PFSK-1 (cell line): ENCODE measurements around the gene WTAP. TPM values are rescaled to one million over a fixed set of nuclear protein-coding genes. Genes with fewer than 3 reads are reported as not detected.

Experiments
- FOXP2 ChIP-seq: optimal IDR thresholded peaks from 2 replicates; pipeline ENCODE3; 2011; ENCODE audit warnings: borderline replicate concordance, control low read depth, inconsistent platforms; ENCODE audit not compliant: insufficient read depth; ENCODE audit errors: extremely low read length, extremely low read depth
- POLR2AphosphoS5 ChIP-seq: IDR thresholded peaks from 2 replicates; pipeline ENCODE4 v1.6.1; 2012; ENCODE audit warnings: low read depth, mild to moderate bottlenecking, control low read depth, low read length, moderate library complexity
- SIN3A ChIP-seq: IDR thresholded peaks from 2 replicates; pipeline ENCODE4 v1.6.1; 2012; ENCODE audit warnings: mild to moderate bottlenecking, low read length, moderate library complexity, borderline replicate concordance; ENCODE audit not compliant: insufficient read depth
- TAF1 ChIP-seq: IDR thresholded peaks from 2 replicates; pipeline ENCODE4 v1.6.1; 2012; ENCODE audit warnings: low read length, control low read depth, borderline replicate concordance; ENCODE audit not compliant: insufficient read depth
- polyA plus RNA-seq: library from polyadenylated mRNA; unstranded; fragments of >200 nt; gene quantifications from one replicate; pipeline ENCODE4 v1.2.1, GENCODE V29; 2012; ENCODE audit warnings: low read depth, missing spikeins; ENCODE audit not compliant: insufficient read length
- TF ChIP-seq, protein P1 (sequence below), 2 experiments: IDR thresholded peaks; 2 replicates each; pipeline versions ENCODE4 v1.6.1 to v1.8.0; 2011 to 2012; ENCODE audit warnings: low read depth in 2 of 2, low read length in 2 of 2, control low read depth in 1 of 2, inconsistent platforms in 1 of 2, mild to moderate bottlenecking in 1 of 2, moderate library complexity in 1 of 2; ENCODE audit not compliant: insufficient read depth in 1 of 2

WTAP gene
- 38.0 TPM for polyA plus RNA-seq

DNA sequence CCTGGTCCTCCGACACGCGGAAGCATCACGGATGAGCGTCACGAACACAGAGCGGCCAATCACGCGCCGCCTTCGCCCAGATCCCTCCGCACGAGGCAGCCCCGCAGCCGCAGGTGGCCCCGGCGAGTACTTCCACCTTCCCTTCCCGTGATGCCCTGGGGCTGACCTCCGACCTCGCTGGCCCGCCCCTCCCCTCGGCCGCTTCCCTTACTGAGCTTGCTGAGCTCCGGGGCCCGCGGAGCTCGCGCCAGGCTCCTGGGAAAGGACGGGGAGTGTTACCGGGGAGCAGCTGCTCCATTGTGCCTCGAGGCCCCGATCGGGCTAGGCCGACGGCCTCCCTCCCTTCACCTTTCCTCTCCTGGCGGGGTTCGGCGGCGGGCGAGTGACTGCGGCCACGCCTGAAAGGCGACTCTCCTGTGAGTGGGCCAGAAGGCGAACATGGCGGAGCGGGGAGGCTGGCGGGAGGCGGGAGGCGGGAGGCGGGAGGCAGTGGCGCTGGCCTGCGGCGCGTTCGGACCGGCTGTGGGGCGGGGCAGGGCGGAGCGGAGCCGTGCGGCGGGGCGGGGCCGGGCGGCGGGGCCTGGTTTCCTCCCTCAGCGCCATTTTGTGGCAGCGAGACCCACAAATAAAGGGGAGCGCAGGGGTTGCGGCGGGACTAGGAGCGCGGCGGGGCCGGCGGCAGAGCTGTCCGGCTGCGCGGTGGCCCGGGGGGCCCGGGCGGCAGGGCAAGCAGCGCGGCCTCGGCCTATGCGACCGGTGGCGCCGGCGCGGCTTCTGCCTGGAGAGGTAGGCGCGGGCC, at the start of gene WTAP:
Gene WTAP (plus strand): TSS at position 589 of the 799 bp plus-strand sequence. CDS start 8,760 bp downstream, outside the sequence.
- TF ChIP-seq FOXP2 (peak; percentile 98), TAF1 (peak; percentile 95; the same call in 1 of the 2 replicates), POLR2AphosphoS5 (peak; percentile 95), SIN3A (no peak)
- TF ChIP-seq, protein P1, sequence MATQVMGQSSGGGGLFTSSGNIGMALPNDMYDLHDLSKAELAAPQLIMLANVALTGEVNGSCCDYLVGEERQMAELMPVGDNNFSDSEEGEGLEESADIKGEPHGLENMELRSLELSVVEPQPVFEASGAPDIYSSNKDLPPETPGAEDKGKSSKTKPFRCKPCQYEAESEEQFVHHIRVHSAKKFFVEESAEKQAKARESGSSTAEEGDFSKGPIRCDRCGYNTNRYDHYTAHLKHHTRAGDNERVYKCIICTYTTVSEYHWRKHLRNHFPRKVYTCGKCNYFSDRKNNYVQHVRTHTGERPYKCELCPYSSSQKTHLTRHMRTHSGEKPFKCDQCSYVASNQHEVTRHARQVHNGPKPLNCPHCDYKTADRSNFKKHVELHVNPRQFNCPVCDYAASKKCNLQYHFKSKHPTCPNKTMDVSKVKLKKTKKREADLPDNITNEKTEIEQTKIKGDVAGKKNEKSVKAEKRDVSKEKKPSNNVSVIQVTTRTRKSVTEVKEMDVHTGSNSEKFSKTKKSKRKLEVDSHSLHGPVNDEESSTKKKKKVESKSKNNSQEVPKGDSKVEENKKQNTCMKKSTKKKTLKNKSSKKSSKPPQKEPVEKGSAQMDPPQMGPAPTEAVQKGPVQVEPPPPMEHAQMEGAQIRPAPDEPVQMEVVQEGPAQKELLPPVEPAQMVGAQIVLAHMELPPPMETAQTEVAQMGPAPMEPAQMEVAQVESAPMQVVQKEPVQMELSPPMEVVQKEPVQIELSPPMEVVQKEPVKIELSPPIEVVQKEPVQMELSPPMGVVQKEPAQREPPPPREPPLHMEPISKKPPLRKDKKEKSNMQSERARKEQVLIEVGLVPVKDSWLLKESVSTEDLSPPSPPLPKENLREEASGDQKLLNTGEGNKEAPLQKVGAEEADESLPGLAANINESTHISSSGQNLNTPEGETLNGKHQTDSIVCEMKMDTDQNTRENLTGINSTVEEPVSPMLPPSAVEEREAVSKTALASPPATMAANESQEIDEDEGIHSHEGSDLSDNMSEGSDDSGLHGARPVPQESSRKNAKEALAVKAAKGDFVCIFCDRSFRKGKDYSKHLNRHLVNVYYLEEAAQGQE (IDR thresholded peaks at IDR 0.05; ENCODE audit: insufficient read depth in 1 of 2, low read depth in 2 of 2, low read length in 2 of 2) = peak in 1 of 2 experiments; percentile 17; a peak in 1 of 4 replicates

DNA sequence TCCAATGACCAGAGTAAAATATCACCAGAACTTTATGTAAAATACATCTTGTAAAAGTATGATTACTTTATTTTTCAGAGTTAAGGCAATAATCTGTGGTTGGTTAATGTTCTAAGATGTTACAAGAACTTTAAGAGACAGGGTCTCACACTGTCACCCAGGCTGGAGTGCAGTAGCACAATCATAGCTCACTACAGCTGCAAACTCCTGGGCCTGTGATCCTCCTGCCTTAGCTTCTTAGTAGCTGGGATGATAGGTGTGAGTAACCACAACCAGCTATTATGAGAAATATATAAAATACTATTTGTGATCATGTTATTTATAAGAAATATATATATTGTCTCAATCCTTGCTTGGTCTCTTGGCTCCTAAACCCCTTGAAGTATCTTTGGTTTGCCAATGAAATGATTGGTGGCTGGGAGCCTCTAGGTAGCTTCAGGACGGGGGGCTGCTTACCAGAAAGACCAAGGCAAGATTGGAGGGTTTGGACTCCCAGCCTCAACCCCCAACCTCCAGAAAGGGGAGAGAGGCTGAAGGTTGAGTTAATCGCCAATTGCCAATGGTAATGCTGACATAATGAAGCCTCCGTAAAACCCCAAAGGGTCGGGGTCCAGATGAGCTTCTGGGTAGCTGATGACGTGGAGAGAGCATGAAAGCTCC, 49.7 kb upstream of the WTAP start:
- TF ChIP-seq POLR2AphosphoS5 (no peak), TAF1 (no peak), SIN3A (no peak), FOXP2 (no peak)
- TF ChIP-seq, protein P1 (IDR thresholded peaks at IDR 0.05; ENCODE audit: insufficient read depth in 1 of 2, low read depth in 2 of 2, low read length in 2 of 2) = no peak

DNA sequence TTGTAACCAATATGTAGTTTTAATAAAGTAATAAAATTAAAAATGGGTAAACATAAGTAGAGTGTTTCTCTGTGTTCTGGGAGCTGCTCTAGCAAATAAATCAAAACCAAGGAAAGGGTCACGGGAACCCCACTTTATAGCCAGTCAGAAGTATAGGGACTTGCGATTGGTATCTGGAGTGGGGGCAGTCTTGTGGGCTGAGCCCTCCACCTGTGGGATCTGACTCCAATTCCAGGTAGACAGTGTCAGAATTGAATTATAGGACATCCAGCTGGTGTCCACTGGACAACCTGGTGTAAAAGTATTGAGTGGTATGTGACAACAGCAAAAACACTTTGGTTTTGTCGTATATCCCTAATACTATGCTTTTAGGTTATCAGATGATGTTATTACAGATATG, 48.7 kb upstream of the WTAP start:
- no peak for TF ChIP-seq POLR2AphosphoS5

DNA sequence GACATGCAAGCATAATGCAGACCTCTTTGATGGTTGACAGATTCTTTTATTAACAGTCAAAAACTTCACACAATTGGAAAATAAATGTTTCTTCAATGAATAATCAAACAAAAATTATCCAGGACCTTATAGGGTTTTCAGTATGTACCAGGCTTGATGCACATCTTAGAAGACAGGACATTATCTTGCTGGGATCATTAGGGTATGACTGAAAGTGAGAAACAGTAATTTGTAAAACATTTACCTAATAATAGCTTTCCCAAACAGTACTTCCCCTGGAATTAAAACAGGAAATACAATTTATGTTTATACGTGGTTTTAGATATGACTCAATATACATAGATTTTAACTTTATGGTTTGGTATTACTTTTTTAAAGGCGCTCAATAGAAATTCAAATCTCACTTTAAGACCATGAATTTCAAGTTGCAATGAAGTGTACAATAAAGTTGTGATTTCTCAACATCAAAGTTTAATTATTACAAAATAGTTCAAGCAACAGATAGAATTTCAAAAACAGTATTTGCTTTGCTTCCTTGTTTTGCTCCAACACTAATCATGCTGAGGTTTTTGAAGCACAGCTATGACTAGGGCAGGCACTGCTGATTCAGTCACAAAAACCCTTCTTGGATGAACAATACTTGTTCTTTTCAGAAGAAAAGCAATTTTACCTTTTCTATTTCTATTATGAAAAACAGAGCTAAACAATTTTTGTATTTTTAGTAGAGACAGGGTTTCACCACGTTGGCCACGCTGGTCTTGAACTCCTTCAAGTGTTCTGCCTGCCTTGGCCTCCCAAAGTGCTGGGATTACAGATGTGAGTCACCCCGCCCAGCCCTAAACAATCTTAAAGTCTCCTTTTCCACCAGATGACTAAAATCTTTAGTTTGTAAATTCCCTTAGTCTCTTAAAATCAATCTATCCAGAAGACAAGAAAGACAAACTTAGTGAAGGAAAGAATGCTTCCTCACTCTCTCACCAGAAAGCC, 47.9 kb upstream of the WTAP start:
- TF ChIP-seq SIN3A (no peak), POLR2AphosphoS5 (no peak), TAF1 (no peak), FOXP2 (no peak)
- TF ChIP-seq, protein P1 (IDR thresholded peaks at IDR 0.05; ENCODE audit: insufficient read depth in 1 of 2, low read depth in 2 of 2, low read length in 2 of 2) = no peak

DNA sequence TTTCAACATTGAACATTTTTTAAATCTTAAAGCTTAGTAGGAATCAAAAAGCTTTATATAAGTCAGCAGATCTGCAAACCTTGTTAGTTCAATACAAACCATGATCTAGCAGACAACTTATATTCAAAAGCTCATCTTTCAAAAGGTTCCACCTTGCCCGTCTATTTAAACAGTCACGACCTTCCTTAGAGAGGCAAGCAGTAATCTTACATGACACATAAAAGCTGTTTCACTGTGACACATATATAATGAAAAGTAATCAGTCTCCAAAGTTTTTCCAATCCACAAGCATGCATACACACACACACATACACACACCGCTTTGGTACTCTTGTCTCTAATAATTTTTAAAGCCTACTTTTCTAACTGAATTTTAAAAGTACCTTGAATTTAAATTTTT, 47.2 kb upstream of the WTAP start:
- no peak for TF ChIP-seq TAF1
- no peak for TF ChIP-seq POLR2AphosphoS5
- no peak for TF ChIP-seq SIN3A
- TF ChIP-seq FOXP2 = no peak
- TF ChIP-seq, protein P1 (IDR thresholded peaks at IDR 0.05; ENCODE audit: insufficient read depth in 1 of 2, low read depth in 2 of 2, low read length in 2 of 2) = no peak
